ENCODE measurements around the gene CAPRIN1. TPM values are rescaled to one million over a fixed set of nuclear protein-coding genes. Genes with fewer than 3 reads are reported as not detected.
A peak's percentile ranks its signal among the peaks of the same experiment; 100 is the strongest.

CAPRIN1 gene
- total and polyA plus RNA-seq, 7 experiments from 2014 or later, result 65.0 to 227 (median 127) TPM

GRCh38 chr11:34147581-34147980 lies 96.0 kb downstream of the CAPRIN1 start:
- DNase-seq (no peak), ATAC-seq (no peak)
- CTCF ChIA-PET, result interaction anchor here (0.6 to 1.0 kb wide), 2 partner anchors 27 to 71 kb away, joined by 3 to 4 read pairs; no protein-coding TSS in a partner anchor
- intact Hi-C loops (cut with micrococcal nuclease), result no loop called here
- no peaks in the 10 kb centered on the region for H3K9me3 ChIP-seq (ENCODE audit: control insufficient read depth in 2 of 3, low read length in 3 of 3)
- no peak overlapping the region for H3K4me3 Mint-ChIP-seq
- POLR2A ChIA-PET, result interaction anchor here (0.9 kb wide), 1 partner anchor 99 kb away, joined by 3 read pairs; no protein-coding TSS in a partner anchor
- H3K27ac ChIP-seq (ENCODE audit: low read depth, low read length), result no peak overlapping the region
- no peaks in the 10 kb centered on the region for H3K27me3 ChIP-seq (ENCODE audit: control insufficient read depth in 2 of 2, insufficient read depth in 2 of 2, low read length in 2 of 2)
- peaks cover 0 to 3% (median 0%) of the 10 kb centered on the region in 7 donors for H3K4me1 Mint-ChIP-seq
- H3K4me1 ChIP-seq (ENCODE audit: control insufficient read depth in 2 of 2, insufficient read depth in 2 of 2, low read length in 2 of 2), result no peaks in the 10 kb centered on the region
- H3K36me3 ChIP-seq (ENCODE audit: control insufficient read depth in 2 of 3, insufficient read depth in 3 of 3, low read length in 3 of 3), result peaks cover 19 to 92% (median 25%) of the 10 kb centered on the region in 3 experiments
- H3K36me3 Mint-ChIP-seq, result peaks cover 3 to 48% (median 15%) of the 10 kb centered on the region in 5 donors
- H3K9me3 Mint-ChIP-seq, result no peaks in the 10 kb centered on the region
- no peak overlapping the region for H3K27ac Mint-ChIP-seq
- H3K4me3 ChIP-seq (ENCODE audit: low read length), result no peak overlapping the region
- no peaks in the 10 kb centered on the region for H3K27me3 Mint-ChIP-seq

DNA sequence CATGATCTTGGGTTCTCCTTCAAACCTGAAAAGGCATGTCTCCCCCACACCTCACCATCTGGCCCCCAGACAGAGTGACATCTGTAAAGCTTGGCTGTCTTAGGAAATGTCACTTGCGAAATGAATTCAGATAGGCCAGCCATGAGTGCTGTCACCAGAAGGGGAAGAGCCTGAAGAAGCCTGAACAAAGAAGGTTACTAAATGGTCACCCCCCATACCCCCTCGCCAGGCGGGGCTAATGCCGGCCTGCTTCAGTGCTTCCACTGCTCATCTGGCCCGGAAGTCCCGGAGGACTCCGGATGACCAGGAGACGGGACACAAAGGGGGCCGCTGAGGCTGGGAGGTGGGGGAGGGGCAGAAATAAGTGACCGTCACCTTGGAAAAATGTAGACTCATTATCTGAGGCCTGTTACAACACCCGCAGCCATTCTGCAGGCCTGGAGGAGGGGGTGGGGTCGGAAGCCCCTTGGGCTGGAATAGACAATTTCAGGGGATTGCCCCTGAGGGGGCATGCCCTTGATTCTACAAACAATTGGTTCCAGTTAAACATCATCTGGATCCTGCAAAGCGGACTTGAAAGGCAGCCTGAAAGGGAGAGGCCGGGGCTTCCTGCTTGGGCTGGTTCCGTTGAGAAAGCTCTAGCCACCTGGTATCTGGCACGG lies 97.1 kb downstream of the CAPRIN1 start:
- intact Hi-C loops (cut with micrococcal nuclease), result loop anchor here in 1 of 2 donors (1.0 kb wide), 1 partner anchor 211 kb away; no protein-coding TSS in a partner anchor
- H3K4me3 ChIP-seq (ENCODE audit: low read length), result no peak overlapping the region
- H3K36me3 ChIP-seq (ENCODE audit: control insufficient read depth in 2 of 3, insufficient read depth in 3 of 3, low read length in 3 of 3), result peaks cover 11 to 85% (median 15%) of the 10 kb centered on the region in 3 experiments
- H3K27me3 ChIP-seq (ENCODE audit: control insufficient read depth in 2 of 2, insufficient read depth in 2 of 2, low read length in 2 of 2), result no peaks in the 10 kb centered on the region
- peaks cover 0 to 7% (median 6%) of the 10 kb centered on the region in 7 donors for H3K4me1 Mint-ChIP-seq
- ChIA-PET POLR2A (no interaction called here), CTCF (interaction anchor here (0.6 to 1.0 kb wide), 2 partner anchors 26 to 72 kb away, joined by 3 to 4 read pairs; no protein-coding TSS in a partner anchor)
- H3K9me3 ChIP-seq (ENCODE audit: control insufficient read depth in 2 of 3, low read length in 3 of 3), result no peaks in the 10 kb centered on the region
- no peaks in the 10 kb centered on the region for H3K27me3 Mint-ChIP-seq
- H3K9me3 Mint-ChIP-seq, result no peaks in the 10 kb centered on the region
- H3K27ac ChIP-seq (ENCODE audit: low read depth, low read length), result no peak overlapping the region
- H3K4me3 Mint-ChIP-seq, result no peak overlapping the region
- ATAC-seq (no peak), DNase-seq (no peak)
- H3K4me1 ChIP-seq (ENCODE audit: control insufficient read depth in 2 of 2, insufficient read depth in 2 of 2, low read length in 2 of 2), result no peaks in the 10 kb centered on the region
- peak overlapping the region in 2 of 9 donors; percentile 29 to 51 for H3K27ac Mint-ChIP-seq
- peaks cover 3 to 37% (median 11%) of the 10 kb centered on the region in 5 donors for H3K36me3 Mint-ChIP-seq

GRCh38 chr11:34149274-34149673 lies 97.7 kb downstream of the CAPRIN1 start:
- Histone ChIP-seq H3K27me3 (ENCODE audit: control insufficient read depth in 2 of 2, insufficient read depth in 2 of 2, low read length in 2 of 2) (no peaks in the 10 kb centered on the region), H3K36me3 (ENCODE audit: control insufficient read depth in 2 of 3, insufficient read depth in 3 of 3, low read length in 3 of 3) (peaks cover 8 to 79% (median 12%) of the 10 kb centered on the region in 3 experiments), H3K9me3 (ENCODE audit: control insufficient read depth in 2 of 3, low read length in 3 of 3) (no peaks in the 10 kb centered on the region), H3K27ac (ENCODE audit: low read depth, low read length) (no peak overlapping the region), H3K4me3 (ENCODE audit: low read length) (no peak overlapping the region), H3K4me1 (ENCODE audit: control insufficient read depth in 2 of 2, insufficient read depth in 2 of 2, low read length in 2 of 2) (no peaks in the 10 kb centered on the region)
- intact Hi-C loops (cut with micrococcal nuclease), result loop anchor here in 1 of 2 donors (1.0 kb wide), 1 partner anchor 210 kb away; no protein-coding TSS in a partner anchor
- H3K27me3 Mint-ChIP-seq, result no peaks in the 10 kb centered on the region
- peaks cover 3 to 37% (median 10%) of the 10 kb centered on the region in 5 donors for H3K36me3 Mint-ChIP-seq
- peaks cover 0 to 9% (median 6%) of the 10 kb centered on the region in 7 donors for H3K4me1 Mint-ChIP-seq
- ChIA-PET POLR2A (no interaction called here), CTCF (interaction anchor here (0.6 to 0.8 kb wide), 2 partner anchors 25 to 138 kb away, joined by 3 to 4 read pairs; no protein-coding TSS in a partner anchor)
- H3K9me3 Mint-ChIP-seq, result no peaks in the 10 kb centered on the region
- ATAC-seq (no peak), DNase-seq (no peak)
- H3K4me3 Mint-ChIP-seq, result no peak overlapping the region
- no peak overlapping the region for H3K27ac Mint-ChIP-seq

GRCh38 chr11:34149786-34150185 lies 98.3 kb downstream of the CAPRIN1 start:
- H3K4me3 ChIP-seq (ENCODE audit: low read length), result no peak overlapping the region
- Mint-ChIP-seq H3K36me3 (peaks cover 3 to 37% (median 10%) of the 10 kb centered on the region in 5 donors), H3K4me1 (peaks cover 0 to 9% (median 6%) of the 10 kb centered on the region in 7 donors), H3K4me3 (no peak overlapping the region), H3K9me3 (no peaks in the 10 kb centered on the region), H3K27ac (no peak overlapping the region), H3K27me3 (no peaks in the 10 kb centered on the region)
- no peaks in the 10 kb centered on the region for H3K9me3 ChIP-seq (ENCODE audit: control insufficient read depth in 2 of 3, low read length in 3 of 3)
- no peak for DNase-seq
- H3K27ac ChIP-seq (ENCODE audit: low read depth, low read length), result no peak overlapping the region
- no peaks in the 10 kb centered on the region for H3K4me1 ChIP-seq (ENCODE audit: control insufficient read depth in 2 of 2, insufficient read depth in 2 of 2, low read length in 2 of 2)
- H3K27me3 ChIP-seq (ENCODE audit: control insufficient read depth in 2 of 2, insufficient read depth in 2 of 2, low read length in 2 of 2), result no peaks in the 10 kb centered on the region
- no peak for ATAC-seq
- intact Hi-C loops (cut with micrococcal nuclease), result loop anchor here in 1 of 2 donors (1.0 kb wide), 1 partner anchor 210 kb away; no protein-coding TSS in a partner anchor
- ChIA-PET CTCF (interaction anchor here (0.6 to 0.8 kb wide), 2 partner anchors 25 to 138 kb away, joined by 3 to 4 read pairs; no protein-coding TSS in a partner anchor), POLR2A (interaction anchor here (1.4 kb wide), 1 partner anchor 99 kb away, joined by 3 read pairs; the partner anchor contains the start of gene CAPRIN1)
- peaks cover 6 to 74% (median 12%) of the 10 kb centered on the region in 3 experiments for H3K36me3 ChIP-seq (ENCODE audit: control insufficient read depth in 2 of 3, insufficient read depth in 3 of 3, low read length in 3 of 3)

- H3K36me3 Mint-ChIP-seq, result peaks cover 3 to 28% (median 9%) of the 10 kb centered on the region in 5 donors
- no peaks in the 10 kb centered on the region for H3K9me3 Mint-ChIP-seq
- peak overlapping the region in 2 of 9 donors; percentile 10 to 21 for H3K27ac Mint-ChIP-seq
- H3K27ac ChIP-seq (ENCODE audit: low read depth, low read length), result no peak overlapping the region
- no peaks in the 10 kb centered on the region for H3K27me3 Mint-ChIP-seq
- intact Hi-C loops (cut with micrococcal nuclease), result no loop called here
- no peaks in the 10 kb centered on the region for H3K4me1 ChIP-seq (ENCODE audit: control insufficient read depth in 2 of 2, insufficient read depth in 2 of 2, low read length in 2 of 2)
- DNase-seq (no peak), ATAC-seq (no peak)
- H3K4me3 Mint-ChIP-seq, result no peak overlapping the region
- CTCF ChIA-PET, result interaction anchor here (0.8 to 1.6 kb wide), 3 partner anchors 154 to 208 kb away, joined by 3 to 4 read pairs (median 3); no protein-coding TSS in a partner anchor
- POLR2A ChIA-PET, result interaction anchor here (1.4 kb wide), 1 partner anchor 99 kb away, joined by 3 read pairs; the partner anchor contains the start of gene CAPRIN1
- H3K4me1 Mint-ChIP-seq, result peaks cover 0 to 9% (median 6%) of the 10 kb centered on the region in 7 donors
- peaks cover 0 to 66% (median 6%) of the 10 kb centered on the region in 3 experiments for H3K36me3 ChIP-seq (ENCODE audit: control insufficient read depth in 2 of 3, insufficient read depth in 3 of 3, low read length in 3 of 3)
- no peaks in the 10 kb centered on the region for H3K9me3 ChIP-seq (ENCODE audit: control insufficient read depth in 2 of 3, low read length in 3 of 3)
- H3K27me3 ChIP-seq (ENCODE audit: control insufficient read depth in 2 of 2, insufficient read depth in 2 of 2, low read length in 2 of 2), result no peaks in the 10 kb centered on the region
- no peak overlapping the region for H3K4me3 ChIP-seq (ENCODE audit: low read length)
These were observed 99.1 kb downstream of the CAPRIN1 start for GRCh38 chr11:34150494-34151151.

Measured in naive thymus-derived CD4-positive, alpha-beta T cell (primary cell).